ENCODE data around the gene FFAR4.

FFAR4 gene

GRCh38 chr10:93573924-93574323 is 7.5 kb downstream of the FFAR4 start:
- H3K27ac ChIP-seq, result no peak overlapping the region
- TF ChIP-seq ZFX (IDR thresholded peaks at IDR 0.05; ENCODE audit: borderline replicate concordance), result no peak
- no peak for TF ChIP-seq CTCF (IDR thresholded peaks at IDR 0.05)

GRCh38 chr10:93576888-93577287 is 10.4 kb downstream of the FFAR4 start:
- no peak overlapping the region for H3K27ac ChIP-seq
- TF ChIP-seq CTCF (IDR thresholded peaks at IDR 0.05) (no peak), ZFX (IDR thresholded peaks at IDR 0.05; ENCODE audit: borderline replicate concordance) (no peak)

- TF ChIP-seq CTCF (IDR thresholded peaks at IDR 0.05), result no peak
- H3K27ac ChIP-seq, result no peak overlapping the region
These were observed 11.1 kb downstream of the FFAR4 start for GRCh38 chr10:93577565-93577964.

- H3K27ac ChIP-seq, result no peak overlapping the region
- no peak for TF ChIP-seq ZFX (IDR thresholded peaks at IDR 0.05; ENCODE audit: borderline replicate concordance)
- no peak for TF ChIP-seq CTCF (IDR thresholded peaks at IDR 0.05)
These were observed 12.6 kb downstream of the FFAR4 start for GRCh38 chr10:93579089-93579488.

- no peak overlapping the region for H3K27ac ChIP-seq
- TF ChIP-seq ZFX (IDR thresholded peaks at IDR 0.05; ENCODE audit: borderline replicate concordance) (no peak), CTCF (IDR thresholded peaks at IDR 0.05) (no peak)
These were observed 13.7 kb downstream of the FFAR4 start for GRCh38 chr10:93579985-93580711.

- H3K27ac ChIP-seq, result no peak overlapping the region
These were observed 14.4 kb downstream of the FFAR4 start for GRCh38 chr10:93580828-93581227.

More at GRCh38 chr10:93580828-93581227, 14.4 kb downstream of the FFAR4 start:
- TF ChIP-seq CTCF (IDR thresholded peaks at IDR 0.05), result no peak
- no peak for TF ChIP-seq ZFX (IDR thresholded peaks at IDR 0.05; ENCODE audit: borderline replicate concordance)

All from 22Rv1 (cell line).